ENCODE results near the gene BICRA.
"Not testable (repeated sequence)": the region's sequence is repeated elsewhere in the genome, so short reads cannot be mapped to it uniquely, and the experiment has no call there.

BICRA gene

DNA sequence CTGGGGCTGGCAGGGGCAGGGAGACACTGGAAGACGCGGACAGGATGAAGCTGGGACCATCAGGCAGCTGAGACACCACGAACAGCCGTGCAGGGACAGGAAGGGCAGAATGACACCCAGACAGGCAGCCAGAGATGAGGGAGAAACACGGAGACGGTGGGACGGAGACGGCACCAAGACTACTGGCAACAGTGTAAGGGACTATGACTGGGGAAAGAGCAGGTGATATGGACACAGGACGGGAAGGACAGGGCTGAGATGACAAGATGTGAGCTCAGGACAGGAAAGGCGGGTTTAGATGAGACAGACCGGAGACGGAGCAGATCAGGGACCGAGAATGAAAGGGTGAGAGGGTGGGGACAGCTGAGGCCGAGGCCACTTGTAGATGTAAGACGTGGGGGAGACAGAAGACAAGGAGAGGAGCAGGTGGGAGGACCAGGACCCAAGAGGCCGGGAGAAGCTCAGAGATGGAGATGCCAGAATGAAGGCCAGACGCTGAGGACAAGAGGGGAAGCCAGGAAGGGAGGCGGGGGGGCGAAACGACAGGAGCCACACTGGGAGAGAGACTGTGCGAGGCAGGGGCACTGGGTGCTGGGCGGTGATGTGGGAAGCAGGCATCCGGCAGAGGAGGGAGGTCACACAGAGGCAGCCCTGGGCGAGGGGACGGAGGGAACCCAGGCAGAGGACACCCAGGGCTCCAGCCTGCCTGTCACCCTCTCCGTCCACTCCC is 86.8 kb downstream of the BICRA start:
- no peak for DNase-seq

DNA sequence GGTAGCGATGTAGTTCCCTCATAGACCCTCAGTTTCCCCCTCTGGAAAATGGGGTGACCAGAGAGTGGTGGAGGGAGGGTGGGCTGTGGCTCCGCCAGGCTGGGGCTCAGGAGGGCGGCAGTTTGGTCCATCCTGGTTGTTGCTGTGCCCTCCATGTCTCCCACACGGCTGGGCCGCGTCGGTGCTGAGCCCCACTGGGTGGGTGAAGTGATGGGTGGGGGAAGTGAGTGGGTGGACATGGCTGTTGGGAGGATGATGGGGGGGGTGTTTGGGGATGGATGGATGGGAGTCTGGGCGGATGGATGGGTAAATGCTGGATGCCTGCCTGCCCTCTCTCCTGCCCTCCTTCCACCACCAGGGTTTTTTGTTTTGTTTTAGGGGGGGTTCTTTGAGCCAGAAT is 87.7 kb downstream of the BICRA start:
- no peak for DNase-seq

DNA sequence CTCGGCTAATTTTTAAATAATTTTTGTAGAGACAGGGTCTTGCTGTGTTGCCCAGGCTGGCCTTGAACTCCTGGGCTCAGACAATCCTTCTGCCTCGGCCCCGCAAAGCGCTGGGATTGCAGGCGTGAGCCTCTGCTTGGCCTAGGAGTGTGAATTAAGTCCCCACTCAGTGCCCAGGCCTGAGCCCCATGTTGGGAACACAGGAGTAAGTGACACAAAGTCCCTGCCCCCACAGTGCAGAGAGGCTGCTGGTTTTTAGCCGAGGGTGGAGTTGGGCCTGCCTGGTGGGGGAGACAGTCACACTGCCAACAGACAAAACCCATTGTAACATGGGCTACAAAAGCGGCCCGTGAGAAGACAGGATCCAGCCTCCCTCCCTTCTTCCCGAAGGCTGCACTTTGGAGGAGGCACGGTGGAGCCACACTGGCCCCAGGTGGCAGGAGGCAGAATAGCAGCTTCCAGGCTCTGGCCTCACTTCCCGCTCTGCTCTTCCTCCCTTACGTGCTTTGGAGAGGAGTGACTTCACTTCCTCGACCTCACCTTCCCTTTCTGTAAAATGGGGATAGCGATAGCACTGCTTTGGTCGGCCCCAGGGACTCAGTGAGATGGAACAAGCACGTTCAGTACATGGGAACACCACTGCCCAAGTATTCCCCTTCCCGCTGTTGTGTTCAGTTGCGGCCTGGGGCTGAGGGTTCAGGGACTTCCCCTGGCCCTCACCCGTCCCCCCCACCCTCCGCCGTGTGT is 89.1 kb downstream of the BICRA start:
- peak; percentile 65 for DNase-seq

DNA sequence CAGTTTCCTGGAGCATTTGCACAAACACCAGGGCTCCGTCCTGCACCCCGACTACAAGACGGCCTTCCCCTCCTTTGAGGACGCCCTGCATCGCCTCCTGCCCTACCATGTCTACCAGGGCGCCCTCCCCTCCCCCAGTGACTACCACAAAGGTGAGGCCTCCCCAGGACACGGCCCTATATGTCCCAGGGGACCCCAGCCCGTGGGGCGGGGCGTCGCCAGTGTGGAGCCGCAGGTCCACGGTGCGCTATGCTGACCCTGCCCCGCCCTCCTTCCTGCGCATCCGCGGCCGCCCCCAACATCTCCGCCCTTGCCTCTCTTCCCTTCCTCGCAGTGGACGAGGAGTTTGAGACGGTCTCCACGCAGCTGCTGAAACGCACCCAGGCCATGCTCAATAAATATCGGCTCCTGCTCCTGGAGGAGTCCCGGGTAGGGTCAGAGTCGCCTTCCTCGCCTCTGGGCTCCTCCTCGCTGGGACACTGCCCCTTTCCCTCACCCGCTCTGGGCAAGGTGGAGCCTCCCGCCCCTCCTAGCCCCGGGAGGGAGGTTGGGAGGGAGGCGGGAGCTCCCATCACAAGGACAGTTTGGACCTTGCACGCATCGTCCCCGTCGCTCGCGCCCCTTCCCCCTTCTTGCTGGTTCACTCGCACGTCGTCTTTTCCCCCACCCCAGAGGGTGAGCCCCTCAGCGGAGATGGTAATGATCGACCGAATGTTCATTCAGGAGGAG is 89.9 kb downstream of the BICRA start:
- no peak for DNase-seq

DNA sequence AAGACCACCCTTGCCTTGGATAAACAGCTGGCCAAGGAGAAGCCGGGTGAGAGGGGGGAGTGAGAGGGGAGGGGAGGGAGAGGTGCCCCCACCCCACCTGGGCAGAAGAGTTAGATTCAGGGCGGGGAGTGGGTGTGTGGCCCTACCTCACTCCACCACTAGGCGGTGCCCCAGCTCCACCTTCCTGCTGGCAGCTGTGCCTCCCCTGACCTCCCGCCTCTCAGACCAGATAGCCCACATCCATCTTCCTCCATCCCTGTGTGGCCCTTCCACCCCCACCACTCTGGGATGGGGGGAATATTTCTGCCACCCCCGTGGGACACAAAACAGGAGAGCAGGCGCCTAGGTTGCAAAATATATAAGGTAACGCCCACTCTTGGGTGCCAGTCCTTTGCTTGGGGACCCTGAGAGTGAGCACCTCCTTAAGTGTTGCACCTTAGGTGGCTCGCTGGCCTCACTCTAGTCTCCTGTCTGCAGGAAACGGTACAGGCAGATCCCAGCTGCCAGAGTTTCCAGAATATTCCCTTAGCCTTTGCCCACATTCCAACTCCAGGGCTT is 90.5 kb downstream of the BICRA start:
- DNase-seq = peak; percentile 50

DNA sequence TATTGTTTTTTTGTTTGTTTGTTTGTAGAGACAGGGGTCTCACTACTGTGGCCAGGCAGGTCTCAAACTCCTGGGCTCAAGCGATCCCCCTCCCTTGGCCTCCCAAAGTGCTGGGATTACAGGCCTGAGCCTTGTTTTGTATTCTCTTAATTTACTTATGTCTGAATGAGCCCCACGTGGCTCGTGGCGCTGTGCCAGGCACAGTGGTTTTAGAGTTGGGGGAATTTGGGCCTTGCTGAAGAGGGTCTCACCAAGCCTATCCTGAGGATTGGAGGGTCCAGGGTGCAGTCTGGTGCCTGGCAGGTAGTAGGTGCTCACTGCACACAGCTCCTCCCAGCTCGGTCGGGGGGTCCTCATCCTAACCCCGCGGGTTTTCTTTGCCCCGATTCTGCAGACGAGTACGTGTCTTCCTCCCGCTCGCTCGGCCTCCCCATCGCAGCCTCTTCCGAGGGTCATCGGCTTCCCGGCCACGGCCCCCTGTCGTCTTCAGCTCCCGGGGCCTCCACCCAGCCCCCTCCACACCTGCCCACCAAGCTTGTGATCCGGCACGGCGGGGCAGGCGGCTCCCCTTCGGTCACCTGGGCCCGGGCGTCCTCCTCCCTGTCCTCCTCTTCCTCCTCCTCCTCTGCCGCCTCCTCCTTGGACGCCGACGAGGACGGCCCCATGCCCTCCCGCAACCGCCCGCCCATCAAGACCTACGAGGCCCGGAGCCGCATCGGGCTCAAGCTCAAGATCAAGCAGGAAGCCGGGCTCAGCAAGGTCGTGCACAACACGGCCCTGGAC is 92.2 kb downstream of the BICRA start:
- no peak for DNase-seq

DNA sequence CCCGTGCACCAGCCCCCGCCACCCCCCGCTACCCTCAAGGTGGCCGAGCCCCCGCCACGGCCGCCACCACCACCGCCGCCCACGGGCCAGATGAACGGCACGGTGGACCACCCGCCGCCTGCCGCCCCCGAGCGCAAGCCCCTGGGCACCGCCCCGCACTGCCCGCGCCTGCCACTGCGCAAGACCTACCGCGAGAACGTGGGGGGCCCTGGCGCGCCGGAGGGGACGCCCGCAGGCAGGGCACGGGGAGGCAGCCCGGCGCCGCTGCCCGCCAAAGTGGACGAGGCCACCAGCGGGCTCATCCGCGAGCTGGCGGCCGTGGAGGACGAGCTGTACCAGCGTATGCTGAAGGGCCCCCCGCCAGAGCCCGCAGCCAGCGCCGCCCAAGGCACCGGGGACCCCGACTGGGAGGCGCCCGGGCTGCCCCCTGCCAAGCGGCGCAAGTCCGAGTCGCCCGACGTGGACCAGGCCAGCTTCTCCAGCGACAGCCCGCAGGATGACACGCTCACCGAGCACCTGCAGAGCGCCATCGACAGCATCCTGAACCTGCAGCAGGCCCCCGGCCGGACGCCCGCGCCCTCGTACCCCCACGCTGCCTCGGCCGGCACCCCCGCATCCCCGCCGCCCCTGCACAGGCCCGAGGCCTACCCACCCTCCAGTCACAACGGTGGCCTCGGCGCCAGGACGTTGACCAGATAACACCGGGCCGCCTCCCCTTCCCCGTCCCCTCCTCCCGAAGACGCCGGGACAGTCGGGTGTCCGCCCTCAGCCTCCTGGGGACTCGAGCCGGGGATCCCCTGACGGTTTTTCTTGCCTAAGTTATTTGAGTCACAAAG is 93.0 kb downstream of the BICRA start:
- DNase-seq = no peak

DNA sequence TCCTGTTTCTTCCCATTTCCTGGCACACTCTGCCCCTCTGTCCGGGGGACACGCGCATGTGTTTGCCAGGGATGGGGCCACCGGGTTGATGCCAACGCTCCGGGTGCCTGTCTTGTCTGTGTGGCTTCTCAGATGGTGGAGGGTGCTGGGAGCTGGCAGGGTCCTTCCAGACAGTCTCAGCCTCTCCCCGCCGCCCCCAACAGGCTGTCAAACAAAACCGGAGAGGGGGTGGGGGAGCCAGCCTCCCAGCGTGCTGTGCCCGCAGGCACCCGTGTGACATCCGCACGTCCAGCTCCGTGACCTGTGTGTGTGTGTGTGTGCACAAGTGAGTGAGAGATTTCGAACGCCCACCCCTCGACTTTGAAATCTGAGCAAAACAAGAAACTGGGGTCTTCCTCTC is 93.7 kb downstream of the BICRA start:
- no peak for DNase-seq

DNA sequence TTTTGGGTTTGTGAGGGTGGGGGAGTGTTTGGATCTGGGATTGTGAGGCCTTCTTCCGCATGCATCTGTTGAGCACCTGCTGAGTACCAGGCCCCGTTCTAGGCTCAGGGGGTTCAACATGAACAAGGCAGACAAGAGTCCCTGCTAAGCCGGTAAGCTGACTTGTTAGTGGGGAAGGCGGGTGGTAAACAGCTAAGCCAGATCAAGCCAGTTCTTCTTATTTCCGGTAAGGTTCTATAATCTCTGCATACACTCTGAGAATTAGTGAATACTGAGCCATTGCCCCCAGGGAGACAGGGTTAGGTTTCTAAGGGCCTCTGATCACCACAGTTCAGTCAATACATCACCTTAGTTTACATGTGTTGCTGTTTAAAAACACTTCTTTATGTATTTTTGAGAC is 94.4 kb downstream of the BICRA start:
- DNase-seq = no peak

DNA sequence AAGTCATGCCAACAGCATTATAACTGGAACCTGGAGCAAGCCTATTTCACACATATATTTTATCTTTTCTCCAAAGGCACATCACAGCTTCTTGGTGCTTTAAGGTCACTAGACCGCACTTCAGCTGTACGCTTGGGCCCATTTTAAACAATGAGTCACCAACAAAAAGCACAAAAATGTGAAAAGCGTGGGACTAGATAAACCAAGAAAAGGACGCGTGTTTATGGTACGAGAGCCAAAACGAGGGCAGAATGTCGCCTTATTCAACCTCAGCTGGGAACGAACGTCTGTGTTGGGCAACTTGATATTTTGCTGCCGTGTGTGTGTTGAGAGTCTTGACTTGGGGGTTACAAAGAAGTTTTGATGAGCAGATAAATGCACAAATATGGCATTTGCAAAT is 95.1 kb downstream of the BICRA start:
- no peak for DNase-seq

DNA sequence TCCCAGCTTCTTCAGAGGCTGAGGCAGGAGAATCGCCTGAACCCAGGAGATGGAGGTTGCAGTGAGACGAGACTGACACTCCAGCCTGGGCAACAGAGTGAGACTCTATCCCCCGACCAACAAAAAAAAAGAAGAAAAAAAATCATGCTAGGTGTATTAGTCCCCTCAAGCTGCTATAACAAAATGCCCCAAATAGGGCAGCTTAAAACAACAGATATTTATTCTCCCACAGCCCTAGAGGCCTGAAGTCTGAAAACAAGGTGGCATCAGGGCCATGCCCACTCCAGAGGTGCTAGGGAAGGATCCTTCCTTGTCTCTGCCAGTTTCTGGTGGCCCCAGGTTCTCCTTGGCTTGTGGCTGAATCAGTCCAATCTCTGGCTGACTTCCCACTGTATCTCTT is 95.7 kb downstream of the BICRA start:
- no peak for DNase-seq

DNA sequence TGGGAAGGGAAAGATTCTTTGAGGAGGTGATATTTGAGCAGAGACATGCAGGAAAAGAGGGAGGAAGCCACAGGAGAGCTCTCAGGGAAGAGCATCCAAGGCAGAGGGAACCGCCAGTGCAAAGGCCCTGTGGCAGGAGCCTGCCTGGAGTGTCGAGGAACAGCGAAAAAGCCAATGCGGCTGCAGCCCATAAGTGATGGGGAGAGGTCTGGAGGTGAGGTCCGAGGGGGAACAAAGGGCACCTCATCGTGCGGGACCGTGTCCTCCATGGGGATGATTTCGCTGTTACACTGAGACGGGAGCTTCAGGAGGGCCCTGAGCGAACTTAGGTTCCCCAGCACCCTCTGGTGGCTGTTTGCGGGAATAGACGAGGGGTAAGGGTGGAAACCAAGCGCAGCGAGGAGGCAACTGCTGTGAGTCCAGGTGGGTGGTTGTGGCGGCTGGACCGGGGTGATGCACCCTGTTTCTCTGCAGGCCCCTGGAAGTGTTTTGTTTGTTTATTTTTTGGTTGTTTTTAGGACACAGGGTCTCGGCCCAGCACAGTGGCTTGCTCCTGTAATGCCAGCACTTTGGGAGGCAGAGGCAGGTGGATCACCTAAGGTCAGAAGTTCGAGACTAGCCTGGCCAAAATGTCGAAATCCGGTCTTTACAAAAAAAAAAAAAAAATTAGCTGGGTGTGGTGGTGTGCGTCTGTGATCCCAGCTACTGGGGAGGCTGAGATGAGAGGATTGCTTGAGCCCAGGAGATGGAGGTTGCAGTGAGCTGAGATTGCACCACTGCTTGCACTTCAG is 98.4 kb downstream of the BICRA start:
- peak; percentile 74 for DNase-seq

DNA sequence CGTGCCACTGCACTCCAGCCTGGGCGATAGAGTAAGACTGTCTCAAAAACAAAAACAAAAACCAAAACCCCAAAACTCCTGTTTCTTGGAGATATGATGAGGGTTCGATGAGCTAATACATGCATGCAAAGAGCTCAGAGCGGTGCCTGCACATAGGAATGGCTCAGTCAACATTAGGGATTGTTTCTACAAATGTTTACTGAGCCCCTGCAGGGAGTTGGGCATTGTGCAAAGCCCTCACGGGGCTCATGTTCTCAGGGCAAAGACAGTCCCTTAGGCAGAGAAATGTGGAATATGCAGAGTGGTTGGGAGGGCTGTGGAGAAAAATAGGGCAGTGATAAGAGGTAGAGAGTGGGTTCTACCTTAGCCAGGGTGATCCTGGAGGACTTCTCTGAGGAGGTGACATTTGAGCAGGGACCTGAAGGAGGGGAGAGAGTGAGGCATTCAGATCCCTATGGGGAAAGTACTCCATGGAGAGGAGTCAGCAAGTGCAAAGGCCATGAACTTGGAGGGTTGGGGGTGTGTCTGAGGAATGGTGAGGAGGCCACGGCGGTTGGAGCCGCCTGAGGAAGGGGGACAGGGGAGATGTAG is 102.8 kb downstream of the BICRA start:
- DNase-seq = no peak

DNA sequence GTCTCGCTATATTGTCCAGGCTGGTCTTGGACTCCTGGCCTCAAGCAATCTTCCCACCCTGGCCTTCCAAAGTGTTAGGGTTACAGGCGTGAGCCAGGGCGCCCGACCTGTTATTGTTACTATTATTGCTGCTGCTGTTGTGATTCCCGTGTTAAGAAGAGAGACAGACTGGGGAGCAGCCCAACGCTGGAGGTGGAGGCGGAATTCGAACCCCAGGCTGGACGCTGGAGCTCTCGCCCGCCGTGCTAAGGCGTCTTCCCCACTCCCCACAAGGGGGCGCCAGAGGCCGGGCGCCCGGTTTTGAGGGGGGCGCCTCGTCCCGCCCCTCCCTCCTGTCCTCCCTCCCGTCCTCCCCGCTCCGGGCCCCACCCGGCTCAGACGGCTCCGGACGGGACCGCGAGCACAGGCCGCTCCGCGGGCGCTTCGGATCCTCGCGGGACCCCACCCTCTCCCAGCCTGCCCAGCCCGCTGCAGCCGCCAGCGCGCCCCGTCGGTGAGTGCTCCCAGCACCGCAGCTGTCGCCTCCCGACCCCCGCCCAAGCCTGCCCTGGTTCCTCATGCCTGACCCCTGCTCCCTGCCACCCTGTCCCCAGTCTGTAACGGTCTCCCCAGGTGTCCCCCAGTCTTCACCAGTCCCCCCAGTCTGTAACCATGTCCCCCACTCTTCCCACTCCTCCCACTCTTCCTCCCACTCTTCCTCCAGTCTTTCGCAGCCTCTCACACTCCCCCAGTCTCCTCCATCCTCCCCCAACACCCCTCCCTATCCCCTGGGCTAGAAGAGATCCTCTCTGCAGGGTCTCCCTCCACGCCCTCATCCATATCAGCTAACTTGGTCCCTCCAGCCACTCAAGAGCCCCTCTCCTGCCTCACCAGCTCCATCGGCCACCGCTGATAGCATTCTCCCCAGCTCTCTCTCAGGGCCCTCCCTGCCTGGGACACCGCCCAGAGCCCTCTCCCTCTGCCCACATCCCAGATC is 104.4 kb downstream of the BICRA start, which contains the start of gene EHD2:
Gene EHD2 (plus strand): TSS at position 377 of the 976 bp plus-strand sequence. CDS start 3,191 bp downstream, outside the sequence.
- DNase-seq = peak; percentile 35

DNA sequence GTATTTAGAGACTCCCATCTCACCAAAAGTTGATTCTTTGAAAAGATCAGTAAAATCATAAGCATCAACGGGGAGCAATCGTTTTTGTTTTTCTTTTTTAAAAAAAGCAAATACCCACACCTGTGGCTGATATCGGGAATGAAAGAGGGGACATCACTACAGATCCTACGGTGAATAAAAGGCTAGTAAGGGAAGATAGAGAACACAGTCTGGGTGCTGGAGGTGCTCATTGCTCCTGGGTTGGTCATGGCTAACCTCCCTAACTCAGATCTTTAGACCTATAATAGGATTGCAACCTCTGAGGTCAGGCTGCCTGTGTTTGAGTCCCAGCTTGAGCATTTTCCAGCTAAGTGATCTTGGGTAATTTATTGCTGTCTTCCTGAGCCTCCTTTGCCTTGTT is 105.4 kb downstream of the BICRA start:
- DNase-seq = no peak

DNA sequence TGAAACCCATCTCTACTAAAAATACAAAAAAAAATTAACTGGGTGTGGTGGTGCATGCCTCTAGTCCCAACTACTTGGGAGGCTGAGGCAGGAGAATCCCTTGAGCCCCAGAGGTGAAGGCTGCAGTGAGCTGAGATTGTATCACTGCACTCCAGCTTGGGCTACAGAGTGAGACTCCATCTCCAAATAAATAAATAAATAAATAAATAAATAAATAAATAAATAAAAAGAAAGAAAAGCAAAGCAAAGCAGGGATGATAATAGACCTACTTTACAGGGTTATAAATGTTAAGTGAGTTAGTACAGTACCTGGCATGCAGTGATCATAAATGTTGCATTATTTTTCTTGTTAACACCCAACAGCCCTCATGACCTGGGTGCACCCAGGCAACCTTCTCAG is 105.9 kb downstream of the BICRA start:
- not testable (repeated sequence) for DNase-seq

DNA sequence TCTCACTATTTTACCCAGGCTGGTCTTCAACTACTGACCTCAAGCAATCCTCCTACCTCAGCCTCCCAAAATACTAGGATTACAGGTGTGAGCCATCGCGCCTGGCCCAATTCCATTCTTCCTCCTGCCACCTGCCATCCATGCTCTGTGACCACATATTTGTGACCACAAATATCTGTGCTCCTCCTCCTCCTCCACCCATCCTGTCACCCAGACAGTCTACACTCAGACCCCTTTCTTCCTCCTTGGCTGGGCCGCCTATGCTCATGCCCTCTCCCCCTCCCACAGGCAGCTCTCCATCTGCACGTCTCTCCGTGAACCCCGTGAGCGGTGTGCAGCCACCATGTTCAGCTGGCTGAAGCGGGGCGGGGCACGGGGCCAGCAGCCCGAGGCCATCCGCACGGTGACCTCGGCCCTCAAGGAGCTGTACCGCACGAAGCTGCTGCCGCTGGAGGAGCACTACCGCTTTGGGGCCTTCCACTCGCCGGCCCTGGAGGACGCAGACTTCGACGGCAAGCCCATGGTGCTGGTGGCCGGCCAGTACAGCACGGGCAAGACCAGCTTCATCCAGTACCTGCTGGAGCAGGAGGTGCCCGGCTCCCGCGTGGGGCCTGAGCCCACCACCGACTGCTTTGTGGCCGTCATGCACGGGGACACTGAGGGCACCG is 107.5 kb downstream of the BICRA start:
- DNase-seq = no peak

DNA sequence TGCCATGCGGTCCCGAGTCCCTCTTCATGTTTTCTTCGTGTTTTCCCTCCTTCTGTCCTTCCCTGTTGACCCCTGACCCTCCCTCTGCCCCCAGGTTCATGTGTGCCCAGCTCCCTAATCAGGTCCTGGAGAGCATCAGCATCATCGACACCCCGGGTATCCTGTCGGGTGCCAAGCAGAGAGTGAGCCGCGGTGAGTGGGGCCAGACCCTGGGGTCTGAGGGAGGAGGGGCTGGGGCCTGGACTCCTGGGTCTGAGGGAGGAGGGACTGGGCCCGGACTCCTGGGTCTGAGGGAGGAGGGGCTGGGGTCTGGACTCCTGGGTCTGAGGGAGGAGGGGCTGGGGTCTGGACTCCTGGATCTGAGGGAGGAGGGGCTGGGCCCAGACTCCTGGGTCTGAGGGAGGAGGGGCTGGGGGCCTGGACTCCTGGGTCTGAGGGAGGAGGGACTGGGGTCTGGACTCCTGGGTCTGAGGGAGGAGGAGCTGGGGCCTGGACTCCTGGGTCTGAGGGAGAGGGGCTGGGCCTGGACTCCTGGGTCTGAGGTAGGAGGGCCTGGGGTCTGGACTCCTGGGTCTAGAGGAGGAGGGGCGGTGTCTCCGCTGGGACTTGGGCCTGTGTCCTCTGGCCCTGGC is 109.6 kb downstream of the BICRA start:
- not testable (repeated sequence) for DNase-seq

Measured in CD4-positive, alpha-beta T cell treated with Interleukin-10 for 1 hour (primary cell).